GM21447 (cell line): ENCODE measurements around the gene PIGW.

Source experiments
- ATAC-seq: cut with Tn5 transposase; IDR thresholded peaks from one replicate; pipeline ENCODE4 v1.9.1; 2021; ENCODE audit not compliant: unreplicated experiment

PIGW gene

DNA sequence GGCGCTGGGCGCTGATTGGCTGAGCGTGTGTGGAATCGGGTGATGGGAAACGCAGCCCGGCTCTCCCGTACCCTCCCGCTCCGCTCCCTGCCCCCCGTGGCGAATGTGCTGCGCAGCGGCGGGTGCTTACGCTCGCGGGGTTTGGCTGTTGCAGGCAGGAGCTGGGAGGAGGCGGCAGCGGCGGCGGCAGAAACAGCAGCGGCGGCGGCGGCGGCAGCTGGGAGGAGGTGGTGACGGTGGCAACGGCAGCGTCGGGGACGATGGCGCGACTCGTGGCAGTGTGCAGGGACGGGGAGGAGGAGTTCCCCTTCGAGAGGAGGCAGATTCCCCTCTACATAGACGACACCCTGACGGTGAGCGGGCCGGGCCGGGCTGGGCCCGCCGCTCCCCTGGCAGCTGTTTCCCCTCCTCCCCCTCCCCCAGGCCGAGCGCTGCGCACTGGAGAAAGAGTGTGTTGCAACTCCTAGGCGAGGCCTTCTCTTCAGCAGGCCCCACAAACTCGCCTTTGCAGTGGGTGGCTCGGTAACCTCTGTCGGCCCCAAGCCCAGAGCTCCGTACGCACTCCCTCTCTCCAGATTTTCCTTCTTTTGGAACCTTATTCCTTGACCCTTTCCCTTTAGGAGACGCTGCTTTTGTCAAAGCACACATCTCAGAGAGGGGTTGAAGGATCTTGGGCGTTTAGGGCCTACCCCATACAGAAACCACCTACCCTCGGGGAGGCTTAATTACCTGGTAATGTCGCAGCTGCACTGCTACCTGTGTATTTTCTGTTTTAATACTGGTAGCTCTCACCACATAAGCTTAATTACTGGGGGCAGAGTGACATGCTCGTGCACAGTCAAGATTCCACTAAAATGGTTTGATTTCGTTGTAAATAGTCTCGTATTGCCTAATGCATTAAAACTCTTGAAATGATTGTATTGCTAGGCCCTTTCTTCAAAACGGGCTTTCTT, 11.0 kb downstream of the PIGW start:
- peak; percentile 70 for ATAC-seq

GRCh38 chr17:36546418-36547093, 11.8 kb downstream of the PIGW start:
- no peak for ATAC-seq

GRCh38 chr17:36547776-36548175, 13.0 kb downstream of the PIGW start:
- ATAC-seq = no peak

DNA sequence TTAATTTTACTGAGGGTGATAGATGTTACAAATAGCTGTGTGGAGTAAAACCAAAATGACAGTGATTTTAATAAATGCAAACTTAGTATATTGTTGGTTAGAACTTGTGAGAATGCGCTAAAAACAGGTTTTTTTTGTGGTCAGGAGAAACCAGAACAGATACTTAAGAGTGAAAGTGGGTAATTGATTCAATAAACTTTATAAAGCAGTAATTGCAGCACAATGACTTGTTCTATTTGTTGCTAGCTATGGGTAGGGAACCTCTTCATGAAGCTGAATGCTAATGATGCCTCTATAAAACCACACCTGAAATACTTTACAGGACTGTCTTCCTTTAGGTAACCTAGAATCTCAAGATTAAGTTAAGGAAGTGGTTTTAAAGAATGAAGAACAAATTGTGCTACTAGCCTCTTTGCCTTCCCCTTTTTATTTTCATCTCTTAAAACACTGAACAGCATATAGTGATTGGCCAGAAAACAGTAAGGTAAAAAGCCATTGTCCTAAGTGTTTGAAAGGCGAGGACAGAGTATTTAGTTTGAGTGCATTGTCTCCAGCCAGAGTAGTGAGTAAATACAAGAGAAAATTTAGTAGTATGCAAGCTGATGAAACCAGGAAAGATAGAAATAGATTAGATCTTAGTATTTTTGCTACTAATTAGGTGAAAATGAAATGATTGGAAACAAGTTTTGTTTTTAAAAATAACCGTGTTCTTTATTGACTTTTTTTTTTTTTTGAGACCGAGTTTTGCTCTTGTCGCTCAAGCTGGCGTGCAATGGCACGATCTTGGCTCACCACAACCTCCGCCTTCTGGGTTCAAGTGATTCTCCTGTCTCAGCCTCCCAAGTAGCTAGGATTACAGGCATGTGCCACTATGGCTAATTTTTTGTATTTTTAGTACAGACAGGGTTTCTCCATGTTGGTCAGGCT, 16.0 kb downstream of the PIGW start:
- ATAC-seq = no peak

- ATAC-seq = no peak
Measured at GRCh38 chr17:36553459-36553858, 18.7 kb downstream of the PIGW start.

GRCh38 chr17:36566081-36566480, 31.3 kb downstream of the PIGW start:
- ATAC-seq = no peak

GRCh38 chr17:36575028-36575427, 40.2 kb downstream of the PIGW start:
- ATAC-seq = no peak

- ATAC-seq = no peak
Measured at GRCh38 chr17:36576793-36577192, 42.0 kb downstream of the PIGW start.

DNA sequence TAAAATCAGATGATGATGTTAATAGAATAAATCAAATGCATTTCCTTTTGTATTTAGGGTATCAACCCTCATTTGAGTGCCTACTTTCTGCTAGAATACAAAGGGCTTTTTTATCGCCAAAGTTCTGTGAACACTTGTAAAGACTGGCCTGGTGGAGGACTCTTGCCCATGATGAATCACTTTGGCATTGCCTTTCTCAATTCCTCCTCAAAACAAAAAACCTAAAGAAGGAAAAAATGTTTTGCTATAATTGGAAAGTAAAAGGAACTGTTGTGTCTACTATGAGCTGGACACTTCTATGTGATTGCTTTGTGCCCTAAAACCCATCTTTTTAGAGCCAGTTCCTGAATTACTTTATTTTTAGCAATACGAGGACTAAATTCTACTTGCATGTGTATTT, 43.9 kb downstream of the PIGW start:
- no peak for ATAC-seq

DNA sequence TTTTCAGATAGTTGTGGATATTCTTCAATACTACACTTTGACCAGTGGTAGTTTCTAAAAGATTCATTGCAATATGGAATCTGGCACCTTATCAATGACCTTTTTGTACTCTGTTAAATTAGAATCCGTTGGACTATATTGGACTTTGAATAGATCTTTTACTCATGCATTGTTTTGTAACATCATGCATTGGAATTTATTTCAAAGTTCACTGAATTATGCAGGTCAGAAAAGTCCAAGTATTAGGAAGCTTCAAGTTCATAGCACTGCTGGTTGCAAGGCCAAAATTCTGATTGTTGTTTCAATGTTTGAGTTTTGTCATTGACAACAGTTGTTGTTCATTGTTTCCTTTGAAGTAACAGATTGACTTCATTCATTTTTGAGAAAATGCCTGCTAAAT, 49.0 kb downstream of the PIGW start:
- ATAC-seq = no peak

GRCh38 chr17:36586138-36586537, 51.4 kb downstream of the PIGW start:
- no peak for ATAC-seq
